Measurements from ENCODE around the gene ATP6V1B1.

- TF ChIP-seq POLR2A (IDR thresholded peaks at IDR 0.05; ENCODE audit: low read depth, low read length): no peak
- no peak for TF ChIP-seq TAF1 (IDR thresholded peaks at IDR 0.05; ENCODE audit: borderline replicate concordance, low read depth, low read length)
- no peak for TF ChIP-seq POLR2AphosphoS5 (IDR thresholded peaks at IDR 0.05; ENCODE audit: low read depth, low read length)
Measured at GRCh38 chr2:70892750-70893149, 43.0 kb upstream of the ATP6V1B1 start.

All from GM12892 (cell line).